AG09309 (cell line): ENCODE measurements around the gene GOSR2.

Source experiments
- DNase-seq: peaks from one replicate; pipeline ENCODE4 v3.0.0-alpha.2; 2010; ENCODE audit warnings: low read depth
- H3K4me3 ChIP-seq: 2 replicates; pipeline ENCODE4 v1.5.1; 2011; ENCODE audit warnings: mild to moderate bottlenecking, low read depth, low read length, moderate library complexity; ENCODE audit not compliant: control insufficient read depth
- TF ChIP-seq, protein P1 (sequence below): IDR thresholded peaks from 2 replicates; pipeline ENCODE4 v1.5.1; 2011; ENCODE audit warnings: mild to moderate bottlenecking, low read depth, low read length, inconsistent platforms; ENCODE audit not compliant: insufficient read depth, control insufficient read depth; ENCODE audit errors: missing control alignments

GOSR2 gene

DNA sequence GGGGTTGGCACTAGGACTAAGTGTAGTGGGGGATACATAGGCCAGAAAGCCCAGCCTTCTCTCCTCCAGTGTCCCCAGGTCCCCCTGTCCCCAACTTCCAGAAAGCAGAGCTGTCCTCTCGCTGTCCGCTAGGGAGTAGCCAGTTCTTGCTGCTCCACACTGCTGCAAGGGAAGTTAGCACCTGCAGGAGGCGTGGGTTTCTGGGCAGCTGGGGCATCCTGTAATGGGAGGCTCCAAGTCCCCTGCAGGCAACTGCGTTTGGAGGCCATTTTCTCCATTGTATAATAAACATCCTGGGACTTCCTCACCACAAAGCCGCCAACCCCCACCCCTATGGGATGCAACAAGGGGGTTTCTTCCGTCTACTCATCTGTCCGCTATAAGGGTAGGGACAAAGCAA is 54.4 kb downstream of the GOSR2 start:
- H3K4me3 ChIP-seq: no peak overlapping the region
- no peak for DNase-seq
- TF ChIP-seq, protein P1, sequence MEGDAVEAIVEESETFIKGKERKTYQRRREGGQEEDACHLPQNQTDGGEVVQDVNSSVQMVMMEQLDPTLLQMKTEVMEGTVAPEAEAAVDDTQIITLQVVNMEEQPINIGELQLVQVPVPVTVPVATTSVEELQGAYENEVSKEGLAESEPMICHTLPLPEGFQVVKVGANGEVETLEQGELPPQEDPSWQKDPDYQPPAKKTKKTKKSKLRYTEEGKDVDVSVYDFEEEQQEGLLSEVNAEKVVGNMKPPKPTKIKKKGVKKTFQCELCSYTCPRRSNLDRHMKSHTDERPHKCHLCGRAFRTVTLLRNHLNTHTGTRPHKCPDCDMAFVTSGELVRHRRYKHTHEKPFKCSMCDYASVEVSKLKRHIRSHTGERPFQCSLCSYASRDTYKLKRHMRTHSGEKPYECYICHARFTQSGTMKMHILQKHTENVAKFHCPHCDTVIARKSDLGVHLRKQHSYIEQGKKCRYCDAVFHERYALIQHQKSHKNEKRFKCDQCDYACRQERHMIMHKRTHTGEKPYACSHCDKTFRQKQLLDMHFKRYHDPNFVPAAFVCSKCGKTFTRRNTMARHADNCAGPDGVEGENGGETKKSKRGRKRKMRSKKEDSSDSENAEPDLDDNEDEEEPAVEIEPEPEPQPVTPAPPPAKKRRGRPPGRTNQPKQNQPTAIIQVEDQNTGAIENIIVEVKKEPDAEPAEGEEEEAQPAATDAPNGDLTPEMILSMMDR: no peak

DNA sequence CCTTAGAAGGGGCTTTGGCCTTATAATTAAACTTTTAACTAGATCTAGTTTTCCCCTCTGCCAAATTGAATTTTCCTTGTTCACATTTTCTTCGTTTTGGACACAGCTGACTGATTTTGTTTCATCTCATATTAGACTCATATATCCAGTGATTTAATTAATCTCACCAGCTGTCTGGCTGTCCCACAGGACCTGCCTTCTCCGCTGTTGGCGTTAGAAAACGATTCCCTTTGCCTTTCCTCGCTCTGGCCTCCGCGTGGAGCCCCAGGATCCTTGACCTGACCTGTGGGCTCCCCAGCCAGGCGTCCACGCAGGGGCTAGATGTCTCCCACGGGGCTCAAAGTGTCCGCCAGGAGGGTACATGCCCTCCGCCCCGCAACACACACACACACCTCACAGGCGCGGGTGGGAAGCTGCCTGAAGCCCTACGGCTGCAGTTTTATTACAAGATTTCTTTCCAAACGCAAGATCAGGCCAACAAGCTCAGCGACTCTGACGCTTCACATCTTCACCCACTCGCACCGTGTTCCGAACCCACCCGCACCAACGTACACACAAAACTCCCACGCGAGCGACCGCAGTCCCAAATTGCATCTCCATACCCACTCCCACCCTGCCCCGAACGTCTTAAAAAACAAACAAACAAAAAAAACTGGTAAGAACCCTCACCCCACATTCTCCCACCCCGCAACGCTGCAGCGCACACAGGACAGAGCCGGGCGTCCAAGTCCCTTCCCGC is 55.0 kb downstream of the GOSR2 start:
- no peak overlapping the region for H3K4me3 ChIP-seq
- no peak for DNase-seq
- TF ChIP-seq, protein P1: no peak

DNA sequence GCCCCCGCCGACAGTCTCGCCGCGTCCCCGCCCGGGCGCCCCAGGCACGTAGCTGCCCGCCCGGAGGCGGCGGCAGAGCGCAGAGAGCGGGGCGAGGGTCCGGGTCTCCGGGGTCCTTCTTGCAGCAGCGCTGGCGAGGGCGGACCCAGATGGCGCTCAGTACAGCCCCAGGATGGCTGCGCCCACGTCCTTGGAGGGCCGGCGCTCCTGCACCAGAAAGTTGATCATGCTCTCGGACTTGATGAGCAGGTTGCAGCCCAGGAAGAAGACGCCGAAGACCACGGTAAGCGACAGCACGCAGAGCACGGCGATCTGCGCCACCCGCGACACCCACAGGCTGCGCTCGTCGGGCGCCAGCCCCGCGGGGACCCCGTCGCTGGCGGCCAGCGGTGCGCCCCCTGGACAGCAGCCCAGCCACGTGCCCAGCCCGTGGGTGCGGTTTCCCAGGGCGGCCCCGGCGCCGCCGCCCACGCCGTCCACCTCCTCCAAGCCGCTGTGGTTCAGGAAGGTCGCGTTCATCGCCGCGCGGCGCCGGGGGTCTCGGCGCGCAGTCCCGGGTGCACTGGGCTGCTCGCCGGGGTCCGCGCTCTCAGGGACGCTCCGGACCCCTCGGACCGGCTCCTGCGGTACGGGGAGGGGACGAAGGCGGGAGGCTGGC is 55.7 kb downstream of the GOSR2 start:
- H3K4me3 ChIP-seq: peak overlapping the region; percentile 17
- TF ChIP-seq, protein P1: no peak
- no peak for DNase-seq

DNA sequence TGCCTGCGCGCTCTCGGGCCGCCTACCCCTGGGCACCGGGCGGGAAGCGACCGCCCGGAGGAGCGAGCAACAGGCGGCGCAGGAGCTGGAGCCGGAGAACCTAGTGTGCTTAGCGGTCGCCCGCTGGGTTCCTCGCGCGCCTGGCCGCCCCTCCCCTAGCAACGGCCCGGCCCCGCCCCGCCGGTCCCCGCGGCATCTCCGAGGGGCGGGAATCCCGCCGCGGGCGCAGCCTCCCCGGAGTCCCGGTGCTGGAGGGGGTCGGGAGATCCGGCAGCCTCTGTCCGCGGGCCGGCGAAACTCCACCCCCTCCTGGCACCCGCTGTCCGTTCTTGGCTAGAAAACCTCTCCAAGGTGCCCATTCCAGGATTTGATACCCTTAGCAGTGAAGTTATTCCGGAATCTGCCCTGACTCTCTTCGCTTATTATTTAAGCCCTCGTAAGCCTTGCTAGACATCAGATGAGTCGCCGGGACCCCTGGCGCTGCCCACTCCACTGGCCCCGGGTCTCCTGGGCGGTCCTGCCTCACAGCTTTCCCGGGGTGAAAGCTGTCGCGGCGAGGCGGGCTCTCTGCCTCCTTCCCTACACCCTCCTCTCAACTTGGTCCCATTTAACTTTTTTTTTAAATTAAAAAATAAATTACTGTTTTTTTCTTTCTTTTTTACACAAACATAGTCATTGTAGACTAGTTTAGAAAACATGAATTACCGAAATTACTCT is 56.3 kb downstream of the GOSR2 start, which contains the start of gene RPRML:
Gene RPRML (minus strand): TSS at position 107 of the 717 bp plus-strand sequence. CDS start 246 bp downstream, outside the sequence.
- DNase-seq: no peak
- peak within 1 kb of the TSS; percentile 37 for H3K4me3 ChIP-seq

DNA sequence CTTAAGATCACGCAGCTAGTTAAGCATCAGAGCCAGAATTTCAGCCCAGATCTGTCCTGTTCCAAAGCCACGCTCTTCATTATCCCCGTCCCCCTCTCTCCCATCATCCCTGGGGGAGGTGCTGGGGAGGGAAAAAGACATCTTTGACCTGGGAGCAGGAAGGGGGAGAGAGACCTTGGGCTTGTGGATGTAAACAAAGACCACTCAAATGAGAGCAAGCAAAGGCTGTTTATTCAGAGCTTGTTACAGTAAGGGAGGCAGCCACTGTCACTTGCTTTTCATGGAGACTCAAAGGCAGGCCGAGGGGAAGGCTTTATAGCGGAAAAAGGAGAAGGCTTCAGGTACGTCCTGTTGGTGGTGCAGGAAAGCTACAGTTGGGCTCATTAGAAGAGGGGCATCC is 59.6 kb downstream of the GOSR2 start:
- H3K4me3 ChIP-seq: no peak overlapping the region
- TF ChIP-seq, protein P1: no peak
- DNase-seq: no peak

More for the DNA sequence above, 56.3 kb downstream of the GOSR2 start, which contains the start of gene RPRML:
- TF ChIP-seq, protein P1: no peak

DNA sequence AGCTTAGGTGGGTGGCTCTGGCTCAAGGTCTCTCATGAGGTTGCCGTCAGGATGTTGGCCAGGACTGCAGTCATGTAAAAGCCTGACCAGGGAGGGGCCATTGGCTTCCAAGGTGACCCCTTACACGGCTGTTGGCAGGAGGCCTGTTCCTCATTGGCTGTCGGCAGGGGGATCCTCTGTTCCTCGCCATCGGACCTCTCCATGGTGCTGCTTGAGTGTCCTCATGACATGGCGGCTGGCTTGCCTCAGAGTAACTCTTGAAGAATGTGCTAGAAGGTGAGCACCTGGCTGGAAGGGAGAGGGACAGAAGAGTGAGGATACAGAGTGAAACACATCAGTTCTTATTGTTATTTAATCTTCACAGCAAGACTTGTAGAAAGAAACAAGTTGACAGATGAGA is 60.8 kb downstream of the GOSR2 start:
- no peak overlapping the region for H3K4me3 ChIP-seq
- no peak for DNase-seq
- TF ChIP-seq, protein P1: no peak
